Peyer's patch (tissue), 4 donors: ENCODE measurements around the gene HTR6. TPM values are rescaled to one million over a fixed set of nuclear protein-coding genes. Genes with fewer than 3 reads are reported as not detected.

Experiments
- DNase-seq, 3 donors: peaks; one replicate each; pipeline ENCODE4 v3.0.0-alpha.2; 2017 to 2019
- H3K27ac ChIP-seq, 4 donors: fragments of 200-600 bp; sonication (generic); one replicate each; pipeline ENCODE4 v1.5.1; 2016 to 2019
- H3K27me3 ChIP-seq, 2 donors: fragments of 200-600 bp; sonication (generic); one replicate each; pipeline ENCODE4 v1.5.1; 2019
- H3K36me3 ChIP-seq, 3 donors: fragments of 200-600 bp; sonication (generic); one replicate each; pipeline ENCODE4 v1.5.1; 2016 to 2019
- H3K4me1 ChIP-seq, 4 donors: fragments of 200-600 bp; sonication (generic); one replicate each; pipeline ENCODE4 v1.5.1; 2016 to 2019
- H3K4me3 ChIP-seq, 4 donors: fragments of 200-600 bp; sonication (generic); 1 replicate in 3 of 4; 2 replicates in 1 of 4; pipeline ENCODE4 v1.5.1; 2016 to 2019; ENCODE audit warnings: mild to moderate bottlenecking in 1 of 4
- H3K9me3 ChIP-seq, 4 donors: fragments of 200-600 bp; sonication (generic); one replicate each; pipeline ENCODE4 v1.5.1; 2016 to 2019; ENCODE audit warnings: mild to moderate bottlenecking in 1 of 4
- CTCF ChIP-seq, 6 experiments: fragments of 450-650 bp in 4 of 6; fragments of 200-600 bp in 2 of 6; sonication (generic) in 1 of 6; IDR thresholded peaks; one replicate each; pipeline ENCODE4 v1.5.1; 2017 to 2019; ENCODE audit warnings: antibody characterized with exemption in 6 of 6, mild to moderate bottlenecking in 3 of 6, moderate library complexity in 1 of 6
- POLR2A ChIP-seq, 2 donors: fragments of 450-650 bp; IDR thresholded peaks; one replicate each; pipeline ENCODE4 v1.5.1; 2017; ENCODE audit warnings: antibody characterized with exemption in 2 of 2, mild to moderate bottlenecking in 2 of 2, moderate library complexity in 2 of 2
- total RNA-seq, 4 donors: library from RNA; depleted of rRNA; stranded (reverse); fragments of >200 nt; gene quantifications; one replicate each; pipeline ENCODE4 v1.1.0, GENCODE V29; 2016

The HTR6 gene
- total RNA-seq, 4 donors from 2014 or later = 0.88 TPM; not detected in 3

GRCh38 chr1:19668888-19669287, 4.2 kb downstream of the HTR6 start:
- TF ChIP-seq CTCF (IDR thresholded peaks at IDR 0.05) (no peak), POLR2A (IDR thresholded peaks at IDR 0.05) (no peak)
- Histone ChIP-seq H3K9me3 (no peaks in the 10 kb centered on the region), H3K4me3 (no peak overlapping the region), H3K36me3 (no peaks in the 10 kb centered on the region), H3K27ac (no peak overlapping the region), H3K27me3 (peaks cover 0 to 26% of the 10 kb centered on the region in 2 donors), H3K4me1 (peaks cover 0 to 17% (median 8%) of the 10 kb centered on the region in 4 donors)
- no peak for DNase-seq

GRCh38 chr1:19670787-19671186, 6.1 kb downstream of the HTR6 start:
- Histone ChIP-seq H3K27me3 (peaks cover 0 to 9% of the 10 kb centered on the region in 2 donors), H3K36me3 (no peaks in the 10 kb centered on the region), H3K4me3 (no peak overlapping the region), H3K9me3 (no peaks in the 10 kb centered on the region), H3K4me1 (peaks cover 0 to under 1% (median under 1%) of the 10 kb centered on the region in 4 donors), H3K27ac (no peak overlapping the region)
- DNase-seq = no peak
- TF ChIP-seq CTCF (IDR thresholded peaks at IDR 0.05) (no peak), POLR2A (IDR thresholded peaks at IDR 0.05) (no peak)

- Histone ChIP-seq H3K36me3 (no peaks in the 10 kb centered on the region), H3K27me3 (no peaks in the 10 kb centered on the region), H3K4me3 (no peak overlapping the region), H3K9me3 (no peaks in the 10 kb centered on the region), H3K4me1 (no peaks in the 10 kb centered on the region), H3K27ac (no peak overlapping the region)
- no peak for TF ChIP-seq POLR2A (IDR thresholded peaks at IDR 0.05)
- TF ChIP-seq CTCF (IDR thresholded peaks at IDR 0.05) = no peak
- DNase-seq = no peak
Measured at GRCh38 chr1:19672237-19672636, 7.6 kb downstream of the HTR6 start.

- Histone ChIP-seq H3K9me3 (no peaks in the 10 kb centered on the region), H3K27ac (no peak overlapping the region), H3K27me3 (no peaks in the 10 kb centered on the region), H3K4me1 (no peaks in the 10 kb centered on the region), H3K36me3 (no peaks in the 10 kb centered on the region), H3K4me3 (no peak overlapping the region)
- no peak for DNase-seq
- TF ChIP-seq CTCF (IDR thresholded peaks at IDR 0.05) (no peak), POLR2A (IDR thresholded peaks at IDR 0.05) (no peak)
Measured at GRCh38 chr1:19675797-19676196, 11.1 kb downstream of the HTR6 start.

GRCh38 chr1:19676438-19676922, 11.8 kb downstream of the HTR6 start:
- H3K9me3 ChIP-seq = no peaks in the 10 kb centered on the region
- H3K36me3 ChIP-seq = no peaks in the 10 kb centered on the region
- H3K27ac ChIP-seq = no peak overlapping the region
- DNase-seq = peak in 1 of 3 donors; percentile 61
- TF ChIP-seq CTCF (IDR thresholded peaks at IDR 0.05) = no peak
- TF ChIP-seq POLR2A (IDR thresholded peaks at IDR 0.05) = no peak
- no peak overlapping the region for H3K4me3 ChIP-seq
- H3K4me1 ChIP-seq = no peaks in the 10 kb centered on the region
- H3K27me3 ChIP-seq = no peaks in the 10 kb centered on the region

- Histone ChIP-seq H3K27me3 (no peaks in the 10 kb centered on the region), H3K36me3 (no peaks in the 10 kb centered on the region), H3K27ac (no peak overlapping the region), H3K4me3 (no peak overlapping the region), H3K4me1 (no peaks in the 10 kb centered on the region), H3K9me3 (no peaks in the 10 kb centered on the region)
- DNase-seq = no peak
- TF ChIP-seq CTCF (IDR thresholded peaks at IDR 0.05) (no peak), POLR2A (IDR thresholded peaks at IDR 0.05) (no peak)
Measured at GRCh38 chr1:19678493-19678892, 13.8 kb downstream of the HTR6 start.
